ENCODE measurements around the gene MAGEE2. TPM values are rescaled to one million over a fixed set of nuclear protein-coding genes. Genes with fewer than 3 reads are reported as not detected.
"Not testable (repeated sequence)": the region's sequence is repeated elsewhere in the genome, so short reads cannot be mapped to it uniquely, and the experiment has no call there.

The MAGEE2 gene, protein sequence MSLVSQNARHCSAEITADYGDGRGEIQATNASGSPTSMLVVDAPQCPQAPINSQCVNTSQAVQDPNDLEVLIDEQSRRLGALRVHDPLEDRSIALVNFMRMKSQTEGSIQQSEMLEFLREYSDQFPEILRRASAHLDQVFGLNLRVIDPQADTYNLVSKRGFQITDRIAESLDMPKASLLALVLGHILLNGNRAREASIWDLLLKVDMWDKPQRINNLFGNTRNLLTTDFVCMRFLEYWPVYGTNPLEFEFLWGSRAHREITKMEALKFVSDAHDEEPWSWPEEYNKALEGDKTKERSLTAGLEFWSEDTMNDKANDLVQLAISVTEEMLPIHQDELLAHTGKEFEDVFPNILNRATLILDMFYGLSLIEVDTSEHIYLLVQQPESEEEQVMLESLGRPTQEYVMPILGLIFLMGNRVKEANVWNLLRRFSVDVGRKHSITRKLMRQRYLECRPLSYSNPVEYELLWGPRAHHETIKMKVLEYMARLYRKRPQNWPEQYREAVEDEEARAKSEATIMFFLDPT
- total RNA-seq = not detected
- long read RNA-seq = 0 reads

GRCh38 chrX:75784680-75785491 lies at the start of gene MAGEE2:
MAGEE2 (minus strand) TSS chrX:75785254; CDS start chrX:75785051, 203 bp downstream.
- Histone ChIP-seq H3K4me1 (no peaks in the 10 kb centered on the region), H3K27ac (no peak within 1 kb of the TSS), H3K27me3 (ENCODE audit: low read depth) (no peaks in the 10 kb centered on the region), H3K9me3 (no peaks in the 10 kb centered on the region), H3K4me3 (peak within 1 kb of the TSS; percentile 42), H3K36me3 (no peaks in the 10 kb centered on the region)
- ATAC-seq (peak in 1 of 2 donors; percentile 68), DNase-seq (peak; percentile 41)
- intact Hi-C loops (cut with DNase I) = no loop called here
- TF ChIP-seq CTCF (IDR thresholded peaks at IDR 0.05) = no peak

- no peak for TF ChIP-seq CTCF (IDR thresholded peaks at IDR 0.05)
- no peak for DNase-seq
- H3K27me3 ChIP-seq (ENCODE audit: low read depth) = no peaks in the 10 kb centered on the region
- intact Hi-C loops (cut with DNase I) = no loop called here
- H3K27ac ChIP-seq = no peak overlapping the region
- no peaks in the 10 kb centered on the region for H3K4me1 ChIP-seq
- ATAC-seq = no peak
- no peaks in the 10 kb centered on the region for H3K9me3 ChIP-seq
- no peak overlapping the region for H3K4me3 ChIP-seq
- H3K36me3 ChIP-seq = no peaks in the 10 kb centered on the region
Measured at GRCh38 chrX:75786290-75786689, 1.2 kb upstream of the MAGEE2 start.

DNA sequence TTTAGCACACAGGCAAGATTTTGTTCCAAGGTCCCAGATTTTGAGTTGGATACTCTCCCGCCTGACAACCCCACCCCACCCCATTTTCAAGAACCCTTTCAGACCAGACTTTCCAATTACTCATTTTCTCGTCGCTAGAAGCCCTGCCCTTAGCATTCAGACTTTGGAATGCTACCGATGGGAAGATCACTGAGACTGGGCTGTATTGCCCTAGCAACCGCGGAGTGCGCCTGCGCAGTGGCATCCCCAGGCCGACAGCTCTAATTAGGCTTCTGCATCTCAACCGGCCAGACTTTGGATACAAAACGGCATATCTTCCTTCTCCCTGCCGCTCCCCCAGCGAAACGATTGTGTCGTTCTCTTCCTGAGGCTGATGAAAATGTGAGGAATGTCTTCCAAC lies 3.4 kb downstream of the MAGEE2 start:
- Histone ChIP-seq H3K4me3 (no peak overlapping the region), H3K27ac (no peak overlapping the region), H3K36me3 (no peaks in the 10 kb centered on the region), H3K9me3 (no peaks in the 10 kb centered on the region), H3K4me1 (no peaks in the 10 kb centered on the region), H3K27me3 (ENCODE audit: low read depth) (no peaks in the 10 kb centered on the region)
- no peak for TF ChIP-seq CTCF (IDR thresholded peaks at IDR 0.05)
- DNase-seq = no peak
- no peak for ATAC-seq
- intact Hi-C loops (cut with DNase I) = no loop called here

DNA sequence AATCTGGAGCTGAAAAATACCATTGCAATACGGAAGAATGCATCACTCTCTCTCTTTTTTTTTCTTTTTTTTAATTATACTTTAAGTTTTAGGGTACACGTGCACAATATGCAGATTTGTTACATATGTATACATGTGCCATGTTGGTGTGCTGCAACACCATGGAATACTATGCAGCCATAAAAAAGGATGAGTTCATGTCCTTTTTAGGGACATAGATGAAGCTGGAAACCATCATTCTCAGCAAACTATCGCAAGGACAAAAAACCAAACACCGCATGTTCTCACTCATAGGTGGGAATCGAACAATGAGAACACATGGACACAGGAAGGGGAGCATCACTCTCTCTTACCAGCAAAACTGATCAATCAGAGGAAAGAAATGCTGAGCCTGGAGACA lies 17.0 kb downstream of the MAGEE2 start:
- H3K4me1 ChIP-seq; ATAC-seq; DNase-seq; H3K9me3 ChIP-seq; H3K4me3 ChIP-seq; H3K27me3 ChIP-seq (ENCODE audit: low read depth); intact Hi-C loops (cut with DNase I); H3K36me3 ChIP-seq; H3K27ac ChIP-seq: not testable (repeated sequence)

DNA sequence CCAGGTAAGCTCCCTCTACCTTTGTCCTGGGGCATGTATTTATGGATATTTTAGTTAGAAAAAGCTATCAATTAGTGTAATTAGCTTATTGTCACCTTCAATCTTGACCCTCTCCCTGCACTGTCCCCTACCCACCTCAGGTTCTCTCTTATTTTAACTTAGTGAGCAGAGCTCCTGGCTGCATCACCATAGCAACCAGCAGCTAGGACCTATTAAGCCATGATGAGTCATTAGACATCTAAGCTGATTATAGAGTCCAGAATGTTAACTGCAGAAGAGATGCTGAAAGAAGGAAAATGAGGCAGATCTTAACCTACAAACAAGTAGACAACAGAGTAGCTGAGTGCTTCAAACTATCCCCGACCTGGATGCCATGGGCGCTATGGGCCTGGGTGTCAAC lies 36.6 kb downstream of the MAGEE2 start:
- no peak for DNase-seq
- H3K4me3 ChIP-seq = no peak overlapping the region
- no peak for ATAC-seq
- no peak overlapping the region for H3K27ac ChIP-seq
- intact Hi-C loops (cut with DNase I) = no loop called here
- H3K27me3 ChIP-seq (ENCODE audit: low read depth) = no peaks in the 10 kb centered on the region
- no peaks in the 10 kb centered on the region for H3K36me3 ChIP-seq
- TF ChIP-seq CTCF (IDR thresholded peaks at IDR 0.05) = no peak
- H3K9me3 ChIP-seq = peaks cover 6% of the 10 kb centered on the region
- peaks cover 4% of the 10 kb centered on the region for H3K4me1 ChIP-seq

All from lower lobe of right lung (tissue), 2 donors.